B cell (primary cell): ENCODE measurements around the gene MYO9B. TPM values are rescaled to one million over a fixed set of nuclear protein-coding genes. Genes with fewer than 3 reads are reported as not detected.

Experiments used
- ATAC-seq: fragments of 200-7000 bp; cut with Tn5 transposase; one replicate; pipeline ENCODE4 v1.10.0; 2021; ENCODE audit warnings: low read depth, mild to moderate bottlenecking, moderate number of reproducible peaks, moderate library complexity
- CTCF ChIA-PET: fragments of 350-600 bp; sonication (Branson Sonifier 250); formaldehyde crosslinking; loops from one replicate; lab custom pipeline; 2021; ENCODE audit warnings: antibody characterized with exemption, inconsistent platforms; lab: Charles Lee
- POLR2A ChIA-PET: fragments of 350-600 bp; sonication (Branson Sonifier 250); formaldehyde crosslinking; loops from one replicate; lab custom pipeline; 2021; ENCODE audit warnings: antibody characterized with exemption; lab: Charles Lee
- DNase-seq: peaks from one replicate; pipeline ENCODE4 v3.0.0; 2013
- H2AFZ ChIP-seq: 2 replicates; pipeline ENCODE4 v1.6.1; 2012; ENCODE audit warnings: mild to moderate bottlenecking, low read depth, low read length; ENCODE audit not compliant: insufficient read depth, poor library complexity, severe bottlenecking
- H3K27ac ChIP-seq, 2 donors: 1 replicate in 1 of 2; 2 replicates in 1 of 2; pipeline ENCODE4 v1.5.1; 2012 to 2013; ENCODE audit warnings: low read length in 2 of 2, mild to moderate bottlenecking in 2 of 2, moderate library complexity in 1 of 2
- H3K27me3 ChIP-seq, 4 experiments: fragments of 200-600 bp in 1 of 4; sonication (generic) in 1 of 4; replicated peaks in 1 of 4; 1 replicate in 2 of 4; 2 replicates in 2 of 4; pipeline versions ENCODE4 v1.6.1 to v1.7.0; 2013 to 2016; ENCODE audit warnings: low read length in 3 of 4, mild to moderate bottlenecking in 2 of 4, mixed read lengths in 1 of 4, moderate library complexity in 1 of 4; ENCODE audit not compliant: insufficient read depth in 4 of 4, control insufficient read depth in 3 of 4; ENCODE audit errors: control extremely low read depth in 1 of 4
- H3K36me3 ChIP-seq, 2 experiments: replicated peaks in 1 of 2; 1 replicate in 1 of 2; 2 replicates in 1 of 2; pipeline versions ENCODE4 v1.6.1 to v1.7.1; 2013; ENCODE audit warnings: low read length in 1 of 2; ENCODE audit not compliant: insufficient read depth in 2 of 2, control insufficient read depth in 1 of 2; ENCODE audit errors: control extremely low read depth in 1 of 2, extremely low read depth in 1 of 2
- H3K4me1 ChIP-seq, 2 donors: fragments of 200-600 bp in 1 of 2; sonication (generic) in 1 of 2; 1 replicate in 1 of 2; 2 replicates in 1 of 2; pipeline versions ENCODE4 v1.5.1 to v1.6.1; 2013 to 2017; ENCODE audit warnings: low read length in 2 of 2; ENCODE audit not compliant: control insufficient read depth in 2 of 2, insufficient read depth in 2 of 2
- H3K4me2 ChIP-seq: replicated peaks from 2 replicates; pipeline ENCODE3; 2012; ENCODE audit warnings: mild to moderate bottlenecking, low read depth, low read length; ENCODE audit not compliant: poor library complexity, severe bottlenecking
- H3K4me3 ChIP-seq, 5 experiments: fragments of 200-600 bp in 1 of 5; sonication (generic) in 1 of 5; 1 replicate in 3 of 5; 2 replicates in 2 of 5; pipeline versions ENCODE4 v1.5.1 to v1.7.0; 2011 to 2016; ENCODE audit warnings: low read length in 4 of 5, mild to moderate bottlenecking in 4 of 5, low read depth in 2 of 5, control low read depth in 1 of 5, moderate library complexity in 1 of 5; ENCODE audit not compliant: insufficient read depth in 1 of 5; ENCODE audit errors: control extremely low read depth in 1 of 5, extremely low read depth in 1 of 5
- H3K79me2 ChIP-seq: fragments of 200-600 bp; sonication (generic); one replicate; pipeline ENCODE4 v1.6.0; 2016; ENCODE audit warnings: low read length; ENCODE audit not compliant: control insufficient read depth, insufficient read depth
- H3K9ac ChIP-seq: fragments of 200-600 bp; sonication (generic); 2 replicates; pipeline ENCODE4 v1.6.1; 2017; ENCODE audit warnings: mild to moderate bottlenecking, low read length, moderate library complexity
- H3K9me3 ChIP-seq, 3 donors: one replicate each; pipeline versions ENCODE4 v1.6.1 to v1.7.1; 2013; ENCODE audit warnings: low read length in 2 of 3; ENCODE audit not compliant: control insufficient read depth in 2 of 3, insufficient read depth in 1 of 3; ENCODE audit errors: control extremely low read depth in 1 of 3
- H4K20me1 ChIP-seq: 2 replicates; pipeline ENCODE4 v1.6.0; 2012; ENCODE audit warnings: mild to moderate bottlenecking, low read length; ENCODE audit not compliant: insufficient read depth, control insufficient read depth, poor library complexity, severe bottlenecking
- H3K27ac Mint-ChIP-seq: one replicate; pipeline ENCODE4 v1.8.0; 2021; ENCODE audit warnings: mixed read lengths
- H3K27me3 Mint-ChIP-seq: one replicate; pipeline ENCODE4 v1.8.0; 2021; ENCODE audit warnings: mixed read lengths
- H3K4me1 Mint-ChIP-seq: one replicate; pipeline ENCODE4 v1.8.0; 2021; ENCODE audit warnings: mixed read lengths
- H3K4me3 Mint-ChIP-seq: one replicate; pipeline ENCODE4 v1.8.0; 2021; ENCODE audit warnings: mixed read lengths
- H3K9me3 Mint-ChIP-seq: one replicate; pipeline ENCODE4 v1.8.0; 2022; ENCODE audit warnings: mixed read lengths; ENCODE audit not compliant: insufficient read depth
- CTCF ChIP-seq: fragments of 200-600 bp; IDR thresholded peaks from one replicate; pipeline ENCODE4 v1.8.0; 2022; ENCODE audit warnings: antibody characterized with exemption, mild to moderate bottlenecking
- EZH2 ChIP-seq: IDR thresholded peaks from 2 replicates; pipeline ENCODE4 v1.6.1; 2012; ENCODE audit warnings: borderline replicate concordance, low read depth, mild to moderate bottlenecking, moderate library complexity, low read length; ENCODE audit not compliant: insufficient read depth, poor library complexity, severe bottlenecking
- WGBS: methylation state at CpG from one replicate; pipeline ENCODE4 v1.1.5; 2013; ENCODE audit warnings: missing lambda C conversion rate; ENCODE audit not compliant: insufficient coverage; 5-methylcytosine and 5-hydroxymethylcytosine counted together
- intact Hi-C: fragments of 100-400 bp; cut with micrococcal nuclease; formaldehyde crosslinking; loops from one replicate; pipeline ENCODE4 v1.10.0; 2022
- polyA plus RNA-seq: library from polyadenylated mRNA; depleted of rRNA; stranded (reverse); fragments of >200 nt; gene quantifications from 2 replicates; pipeline ENCODE4 v1.2.3, GENCODE V29; 2012
- total RNA-seq, 2 donors: library from RNA; stranded (reverse); fragments of 120-200 nt in 1 of 2; gene quantifications; 1 replicate in 1 of 2; 2 replicates in 1 of 2; pipeline versions ENCODE4 v1.2.3 to v1.2.4, GENCODE V29; 2013 to 2022

MYO9B gene
- total and polyA plus RNA-seq, 2 donors (not counting 1 experiment from before 2014, with no cell fraction given), result 256 to 273 TPM

DNA sequence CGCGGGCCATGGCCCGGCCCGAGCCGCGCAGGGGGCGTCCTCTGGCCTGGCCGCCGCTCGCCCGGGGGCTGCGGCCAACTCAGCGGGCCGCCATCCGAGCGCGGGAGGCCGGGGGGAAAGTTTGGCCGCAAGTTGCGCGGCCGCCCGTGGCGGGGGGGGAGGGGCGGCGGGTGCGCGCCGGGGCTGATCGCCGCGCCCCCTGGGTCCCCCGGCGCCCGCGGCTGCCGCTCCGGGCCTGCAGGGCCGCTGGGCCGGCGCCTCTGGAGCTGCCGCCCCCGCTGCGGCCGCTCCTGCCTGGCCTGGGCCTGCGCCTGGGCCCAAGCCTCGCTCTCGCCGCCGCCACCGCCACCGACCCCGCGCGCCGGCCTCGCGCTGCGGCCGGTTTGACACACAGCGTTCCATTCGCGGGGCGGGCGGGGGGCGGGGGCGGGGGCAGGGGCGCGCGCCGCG, 170.0 kb downstream of the MYO9B start, which contains the start of gene NR2F6:
Gene NR2F6, minus strand, starts transcription at position 385 of the 450 bp plus-strand sequence. CDS start 699 bp downstream, outside the sequence.
- DNase-seq, result peak; percentile 78
- Histone ChIP-seq H3K9me3 (peaks cover 0 to 2% (median 0%) of the 10 kb centered on the region in 3 donors), H3K4me3 (peak within 1 kb of the TSS; percentile 9 to 76 (median 65)), H3K79me2 (no peaks in the 10 kb centered on the region), H3K9ac (peak within 1 kb of the TSS; percentile 69), H3K4me1 (peaks cover 5 to 29% of the 10 kb centered on the region in 2 donors), H3K27ac (peak within 1 kb of the TSS in 1 of 2 donors; percentile 38), H3K27me3 (no peaks in the 10 kb centered on the region), H3K4me2 (peak within 1 kb of the TSS; percentile 85), H3K36me3 (no peaks in the 10 kb centered on the region), H4K20me1 (no peaks in the 10 kb centered on the region), H2AFZ (peak within 1 kb of the TSS; percentile 76)
- Mint-ChIP-seq H3K9me3 (no peaks in the 10 kb centered on the region), H3K4me1 (peaks cover 25% of the 10 kb centered on the region), H3K27me3 (no peaks in the 10 kb centered on the region), H3K4me3 (peak within 1 kb of the TSS; percentile 95), H3K27ac (peak within 1 kb of the TSS; percentile 95)
- ChIA-PET CTCF (no interaction called here), POLR2A (interaction anchor here (0.5 to 0.9 kb wide), 3 partner anchors 21 to 170 kb away, joined by 3 to 5 read pairs (median 4); partner anchors contain the start of genes BABAM1, MYO9B and USE1)
- intact Hi-C loops, result loop anchor here (1.0 kb wide), 1 partner anchor 10 kb away; no protein-coding TSS in a partner anchor
- under 1% methylated on average over 72 of the region's 72 CpGs for WGBS
- no peak for TF ChIP-seq EZH2
- no peak for TF ChIP-seq CTCF
- peak; percentile 28 for ATAC-seq
